Activated CD8-positive, alpha-beta memory T cell treated with anti-CD3 and anti-CD28 coated beads for 48 hours (primary cell): ENCODE data around the gene FMN2.

ENCODE experiments used
- DNase-seq, 3 experiments: peaks; one replicate each; pipeline ENCODE4 v3.0.0-alpha.2; 2020; ENCODE audit warnings: low read depth in 2 of 3, low spot score in 2 of 3

FMN2 gene

DNA sequence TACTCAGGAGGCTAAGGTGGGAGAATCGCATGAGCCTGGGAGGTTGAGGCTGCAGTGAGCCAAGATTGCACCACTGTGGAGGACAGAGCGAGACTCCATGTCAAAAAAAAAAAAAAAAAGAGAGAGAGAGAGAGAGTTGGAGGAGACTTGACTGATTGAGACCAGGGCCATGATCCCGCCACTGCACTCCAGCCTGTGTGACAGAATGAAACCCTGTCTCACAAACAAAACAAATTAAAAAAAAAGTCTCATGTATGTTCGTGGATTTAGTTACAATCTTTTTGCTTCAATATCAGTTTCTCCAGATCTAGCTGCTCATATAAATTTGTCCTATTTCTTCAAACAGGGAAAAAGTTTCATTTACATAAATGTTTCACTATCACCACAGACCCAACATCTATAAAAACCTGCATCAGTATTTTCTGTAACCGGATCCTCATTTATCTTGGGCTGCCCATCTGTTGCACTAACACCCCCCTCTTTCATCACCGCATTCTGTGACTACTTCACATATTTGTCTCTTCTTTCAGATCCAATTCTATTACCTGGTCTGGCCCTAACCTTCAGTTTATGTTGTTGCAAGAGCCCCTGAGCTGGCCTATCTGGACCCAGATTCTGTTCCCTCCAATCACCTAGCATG lies 393.2 kb downstream of the FMN2 start:
- no peak for DNase-seq

GRCh38 chr1:240486611-240487010 lies 394.9 kb downstream of the FMN2 start:
- no peak for DNase-seq

GRCh38 chr1:240487493-240487892 lies 395.8 kb downstream of the FMN2 start:
- DNase-seq, result no peak

- no peak for DNase-seq
Measured at GRCh38 chr1:240491156-240491555, 399.5 kb downstream of the FMN2 start.

DNA sequence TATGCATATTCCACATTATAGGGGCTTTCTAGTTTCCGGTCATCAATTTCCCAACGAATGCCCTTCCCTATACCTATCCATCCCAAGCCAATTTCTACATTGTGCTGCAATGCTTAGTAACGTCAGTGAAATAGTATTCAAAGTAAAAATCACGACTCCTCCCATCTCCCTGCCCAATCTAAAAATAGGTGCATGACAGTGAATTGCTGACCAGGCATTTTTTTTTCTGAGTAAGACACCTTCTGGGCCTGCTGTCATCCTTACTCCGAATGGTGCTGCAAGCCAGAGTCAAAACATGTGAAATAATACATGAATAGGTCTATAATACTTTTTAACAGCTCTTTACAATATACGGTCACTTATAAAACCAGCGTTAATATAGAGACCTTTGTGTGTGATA lies 400.1 kb downstream of the FMN2 start:
- no peak for DNase-seq

DNA sequence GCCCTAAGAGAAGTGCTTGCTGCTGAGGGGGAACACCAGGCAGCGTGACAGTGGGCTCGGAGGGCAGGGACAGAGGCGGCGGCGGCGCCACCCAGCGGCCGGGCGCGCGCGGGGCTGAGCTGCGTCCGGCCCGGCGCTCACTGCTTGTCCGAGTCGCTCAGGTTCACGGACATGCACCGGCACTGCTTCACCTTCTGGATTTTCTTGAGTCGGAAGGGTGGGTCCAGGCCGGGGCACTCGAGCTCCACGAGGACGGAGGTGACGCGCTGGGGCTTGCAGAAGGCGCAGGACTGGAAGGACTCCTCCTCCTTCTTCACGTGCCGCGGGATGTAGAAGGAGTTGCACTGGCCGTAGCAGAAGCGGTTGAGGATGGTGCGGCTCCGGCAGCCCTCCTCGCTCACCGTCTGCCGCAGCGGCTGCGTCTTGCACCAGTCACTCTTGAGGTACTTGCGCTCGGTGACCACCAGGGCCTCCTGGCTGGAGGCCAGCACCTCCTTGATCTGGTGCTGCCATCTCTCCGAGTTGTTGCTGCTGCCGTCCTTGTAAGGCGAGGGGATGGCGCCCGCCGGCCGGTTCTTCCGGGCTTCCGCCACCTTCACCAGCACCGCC lies 401.3 kb downstream of the FMN2 start:
- no peak for DNase-seq

DNA sequence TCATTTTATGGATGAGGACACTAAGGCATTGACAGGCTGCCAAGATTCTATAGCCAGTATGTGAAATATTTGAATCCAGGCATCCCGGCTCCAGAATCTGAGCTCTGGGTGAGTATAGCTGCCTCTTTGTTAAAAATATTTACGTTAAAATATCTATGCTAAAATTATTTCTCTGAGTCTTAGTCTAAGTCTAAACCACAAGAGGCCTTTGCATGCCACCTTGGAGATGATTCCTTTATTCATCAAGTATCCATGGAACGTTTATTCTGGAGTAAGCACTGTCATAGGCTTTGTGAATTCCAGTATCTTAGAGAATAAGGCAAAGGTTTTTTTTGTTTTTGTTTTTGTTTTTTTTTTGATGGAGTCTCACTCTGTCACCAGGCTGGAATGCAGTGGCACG lies 403.9 kb downstream of the FMN2 start:
- DNase-seq, result no peak

GRCh38 chr1:240496356-240496755 lies 404.7 kb downstream of the FMN2 start:
- no peak for DNase-seq

DNA sequence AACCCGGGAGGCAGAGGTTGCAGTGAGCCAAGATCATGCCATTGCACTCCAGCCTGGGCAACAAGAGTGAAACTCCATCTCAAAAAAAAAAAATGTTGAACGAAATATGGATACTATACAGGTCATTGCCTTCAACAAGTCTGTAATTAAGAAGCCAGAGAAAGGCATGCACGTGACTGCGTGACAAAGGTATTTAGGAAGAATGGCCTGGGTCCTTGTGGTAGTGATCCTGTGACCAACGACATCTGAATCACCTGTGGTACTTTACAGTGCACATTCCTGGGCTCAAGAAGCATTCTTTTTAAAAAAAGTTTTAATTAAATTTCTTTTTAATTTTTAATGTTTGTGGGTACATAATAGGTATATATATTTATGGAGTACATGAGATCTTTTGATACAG lies 405.3 kb downstream of the FMN2 start:
- no peak for DNase-seq

GRCh38 chr1:240497908-240498307 lies 406.2 kb downstream of the FMN2 start:
- DNase-seq, result no peak

DNA sequence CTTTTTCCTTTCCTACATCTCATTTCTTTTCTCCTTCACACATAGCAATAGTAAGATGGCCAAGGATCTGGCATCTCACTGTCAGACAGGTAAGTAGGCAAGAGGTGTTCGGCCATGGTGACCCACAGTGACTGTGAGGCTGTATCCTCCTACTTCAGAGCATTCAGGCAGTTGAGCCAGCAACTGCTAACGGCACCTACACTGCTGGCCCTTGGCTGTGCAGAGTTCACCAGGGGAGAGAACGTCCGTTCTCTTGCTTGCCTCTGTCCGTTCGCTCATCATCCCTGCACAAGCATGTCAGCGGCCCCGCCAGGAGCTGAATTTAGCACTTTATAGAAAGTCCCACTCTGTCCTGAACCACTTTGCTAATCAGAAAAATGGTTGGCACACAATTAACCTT lies 406.7 kb downstream of the FMN2 start:
- no peak for DNase-seq

DNA sequence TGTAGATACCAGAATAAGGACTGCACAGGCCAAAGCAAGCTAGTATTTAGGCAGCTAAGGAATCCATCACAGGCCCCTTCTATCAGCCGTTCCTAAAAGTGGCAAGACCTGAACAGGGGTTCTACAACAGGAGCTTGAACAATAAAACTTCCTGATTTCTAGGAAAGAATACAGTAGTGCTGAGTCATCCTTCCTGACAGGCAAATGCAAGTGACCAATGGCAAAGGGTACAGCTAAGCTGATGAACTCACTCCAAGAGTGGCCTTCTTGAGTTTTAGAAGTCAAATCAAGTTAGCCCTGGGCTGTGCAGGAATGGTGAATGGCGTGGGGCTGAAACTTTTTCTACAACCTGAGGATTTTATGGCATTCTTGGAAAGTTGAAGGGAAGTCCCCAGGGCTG lies 407.3 kb downstream of the FMN2 start:
- no peak for DNase-seq

DNA sequence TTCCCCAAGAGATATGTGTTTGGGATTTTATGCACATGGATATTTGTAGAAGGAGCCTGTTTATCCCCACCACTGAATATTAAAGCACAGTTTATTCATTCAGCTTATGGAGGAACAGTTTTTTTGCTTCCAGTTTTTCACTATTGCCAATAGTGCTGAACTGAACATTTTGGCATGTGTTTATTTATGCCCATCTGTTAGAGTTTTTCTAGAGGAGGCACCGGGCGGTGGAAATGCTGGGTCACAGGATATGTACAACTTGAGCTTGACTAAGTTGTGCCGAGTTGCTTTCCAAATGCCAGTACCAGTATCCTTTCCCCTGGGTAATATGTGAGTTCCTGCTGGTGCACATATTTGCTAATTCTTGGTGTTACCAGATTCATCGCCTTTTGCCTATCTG lies 409.0 kb downstream of the FMN2 start:
- DNase-seq, result no peak

- no peak for DNase-seq
Measured at GRCh38 chr1:240501115-240501514, 409.4 kb downstream of the FMN2 start.

DNA sequence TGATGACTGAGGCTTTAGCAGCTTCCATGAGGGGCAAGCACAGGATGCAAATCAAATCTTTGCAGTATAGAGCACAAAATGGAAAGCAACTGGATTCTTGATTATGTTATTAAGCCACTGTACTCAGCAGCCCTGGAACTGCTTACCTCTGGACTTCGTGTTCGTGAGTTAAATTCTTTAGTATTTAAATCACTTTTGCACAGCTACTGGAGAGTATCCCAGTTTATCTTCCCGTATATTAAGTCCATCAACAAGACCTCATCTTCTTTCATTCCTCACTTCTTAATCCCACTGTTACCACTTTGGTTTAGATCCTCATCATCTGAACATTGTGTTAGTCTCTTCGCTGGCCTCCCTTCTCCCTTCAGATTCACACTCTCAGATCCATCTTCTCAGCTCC lies 411.4 kb downstream of the FMN2 start:
- no peak for DNase-seq

DNA sequence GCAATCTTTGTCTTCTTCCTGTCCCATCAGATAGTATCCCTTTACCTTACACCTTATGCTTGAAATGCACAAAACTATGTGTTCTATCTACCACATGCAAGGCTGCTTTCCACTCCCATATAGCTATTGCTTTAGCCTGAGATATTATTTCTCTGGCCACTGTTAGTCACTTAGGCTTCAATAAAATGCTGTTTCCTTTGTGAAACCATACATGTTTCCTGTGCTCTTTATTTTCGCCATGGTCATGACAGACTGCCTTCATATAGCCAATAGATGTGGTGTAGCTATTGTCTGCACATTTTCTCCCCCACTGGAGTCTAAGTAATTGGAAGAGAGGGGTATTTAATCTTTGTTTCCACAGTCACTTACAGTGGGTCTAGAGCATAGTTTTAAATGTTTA lies 411.9 kb downstream of the FMN2 start:
- DNase-seq, result no peak

- DNase-seq, result no peak
Measured at GRCh38 chr1:240506176-240506575, 414.5 kb downstream of the FMN2 start.

GRCh38 chr1:240508201-240508600 lies 416.5 kb downstream of the FMN2 start:
- DNase-seq, result no peak

- no peak for DNase-seq
Measured at GRCh38 chr1:240508950-240509349, 417.3 kb downstream of the FMN2 start.

DNA sequence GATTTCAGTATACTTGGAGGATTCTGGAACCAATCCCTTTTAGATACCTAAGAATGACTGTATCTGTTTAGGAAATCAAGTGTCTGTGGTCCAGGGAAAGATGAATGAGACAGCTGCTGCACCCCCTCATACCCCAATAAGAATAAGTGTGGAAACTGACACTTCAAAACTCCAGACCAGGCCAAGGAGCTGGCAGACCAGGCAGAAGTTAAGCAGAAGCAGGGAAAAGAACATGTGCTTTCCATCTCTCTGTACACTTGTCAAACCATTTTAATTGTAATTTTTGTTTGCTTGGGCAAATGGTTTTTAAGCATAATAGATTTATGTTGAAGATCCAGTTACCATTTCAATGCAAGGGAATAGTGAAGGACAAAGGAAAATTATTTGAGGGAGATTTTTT lies 420.1 kb downstream of the FMN2 start:
- DNase-seq, result no peak

GRCh38 chr1:240515505-240515904 lies 423.8 kb downstream of the FMN2 start:
- DNase-seq, result no peak

GRCh38 chr1:240516069-240516468 lies 424.4 kb downstream of the FMN2 start:
- no peak for DNase-seq

GRCh38 chr1:240517891-240518290 lies 426.2 kb downstream of the FMN2 start:
- DNase-seq, result no peak
